K562 (cell line): ENCODE data around the gene ILK. TPM values are rescaled to one million over a fixed set of nuclear protein-coding genes. Genes with fewer than 3 reads are reported as not detected.

ENCODE experiments used
- ATAC-seq: fragments of 200-7000 bp; cut with Tn5 transposase; 3 replicates; pipeline ENCODE4 v1.9.1; 2020; ENCODE audit warnings: moderate library complexity
- BruUV-seq: library from RNA; stranded (reverse); fragments of 400-500 nt; replicated peaks from 2 replicates; lab custom pipeline; 2021; lab: Mats Ljungman, UMichigan
- CTCF ChIA-PET: fragments of 300-600 bp; formaldehyde crosslinking; extraction: SDS; loops from one replicate; lab custom pipeline; 2021; ENCODE audit warnings: low intra/inter-chr PET ratio; lab: Yijun Ruan, JAX
- POLR2A ChIA-PET: fragments of 300-600, 350-650 bp; sonication (Branson Sonifier 250); formaldehyde crosslinking; extraction: SDS; loops from one replicate; lab custom pipeline; 2021; ENCODE audit warnings: antibody characterized with exemption, inconsistent platforms; lab: Yijun Ruan, JAX
- DNase-seq, 4 experiments: peaks; one replicate each; pipeline versions ENCODE4 v3.0.0 to v3.0.0-alpha.2; 2011 to 2018; ENCODE audit warnings: low spot score in 3 of 4, mixed read lengths in 3 of 4; ENCODE audit errors: extremely low read depth in 1 of 4
- FAIRE-seq: peaks from 2 replicates; lab custom pipeline; 2011; peaks lifted over from hg19 to GRCh38; lab: Jason Lieb, UNC
- H2AFZ ChIP-seq: 2 replicates; pipeline ENCODE4 v1.6.0; 2011; ENCODE audit warnings: low read depth, low read length, control low read depth, inconsistent platforms
- H3K27ac ChIP-seq: fragments of 200-600 bp; 3 replicates; pipeline ENCODE4 v1.8.0; 2011; ENCODE audit warnings: low read depth, mild to moderate bottlenecking, control low read depth, inconsistent platforms, low read length, moderate library complexity, mixed read lengths; ENCODE audit errors: extremely low read depth
- H3K27me3 ChIP-seq, 2 experiments: fragments of 300-600 bp in 1 of 2; 2 replicates in 1 of 2; 3 replicates in 1 of 2; pipeline versions ENCODE4 v1.6.0 to v1.8.0; 2011; ENCODE audit warnings: inconsistent platforms in 2 of 2, low read length in 2 of 2, mild to moderate bottlenecking in 1 of 2, mixed read lengths in 1 of 2, moderate library complexity in 1 of 2; ENCODE audit not compliant: control insufficient read depth in 2 of 2, insufficient read depth in 2 of 2
- H3K36me3 ChIP-seq: fragments of 300-600 bp; 3 replicates; pipeline ENCODE4 v1.8.0; 2011; ENCODE audit warnings: mild to moderate bottlenecking, low read length, inconsistent platforms; ENCODE audit not compliant: control insufficient read depth, insufficient read depth
- H3K4me1 ChIP-seq, 2 experiments: fragments of 200-600 bp in 1 of 2; replicated peaks in 1 of 2; 2 replicates in 1 of 2; 3 replicates in 1 of 2; pipeline versions ENCODE4 v1.5.1 to v1.8.0; 2011; ENCODE audit warnings: inconsistent platforms in 2 of 2, low read length in 2 of 2, mild to moderate bottlenecking in 1 of 2, mixed read lengths in 1 of 2, moderate library complexity in 1 of 2; ENCODE audit not compliant: control insufficient read depth in 2 of 2, insufficient read depth in 2 of 2
- H3K4me2 ChIP-seq: 2 replicates; pipeline ENCODE4 v1.6.1; 2011; ENCODE audit warnings: low read length, control low read depth, inconsistent platforms, mixed read lengths; ENCODE audit not compliant: insufficient read depth
- H3K4me3 ChIP-seq: fragments of 200-600 bp; sonication (generic), shearing (Covaris generic); 2 replicates; pipeline ENCODE4 v1.5.1; 2016; ENCODE audit warnings: control low read depth, inconsistent platforms
- H3K79me2 ChIP-seq: fragments of 200-600 bp; 3 replicates; pipeline ENCODE4 v1.8.0; 2011; ENCODE audit warnings: low read length, inconsistent platforms; ENCODE audit not compliant: control insufficient read depth, insufficient read depth
- H3K9ac ChIP-seq, 2 experiments: 2 replicates each; pipeline versions ENCODE4 v1.6.0 to v1.6.1; 2011; ENCODE audit warnings: low read depth in 2 of 2, low read length in 2 of 2, control low read depth in 1 of 2, inconsistent platforms in 1 of 2, mild to moderate bottlenecking in 1 of 2, mixed read lengths in 1 of 2; ENCODE audit not compliant: insufficient read depth in 1 of 2
- H3K9me1 ChIP-seq: one replicate; pipeline ENCODE4 v1.6.0; 2011; ENCODE audit warnings: inconsistent platforms, mild to moderate bottlenecking, low read length, moderate library complexity; ENCODE audit not compliant: control insufficient read depth, insufficient read depth
- H3K9me3 ChIP-seq: replicated peaks from 2 replicates; pipeline ENCODE4 v1.5.1; 2011; ENCODE audit warnings: low read depth, low read length, inconsistent platforms; ENCODE audit not compliant: control insufficient read depth, insufficient read depth
- H4K20me1 ChIP-seq: replicated peaks from 2 replicates; pipeline ENCODE4 v1.6.1; 2011; ENCODE audit warnings: low read length, inconsistent platforms, mixed read lengths; ENCODE audit not compliant: control insufficient read depth, insufficient read depth
- BMI1 ChIP-seq: fragments of 150-350 bp; IDR thresholded peaks from 2 replicates; pipeline ENCODE4 v1.6.1; 2014; ENCODE audit warnings: low read length
- ELF4 ChIP-seq: fragments of 450-650 bp; formaldehyde crosslinking; IDR thresholded peaks from 2 replicates; pipeline ENCODE4 v1.4.0; 2022; ENCODE audit warnings: missing genetic modification characterization
- GMEB1 ChIP-seq: fragments of 250-450 bp; sonication (Bioruptor Pico); IDR thresholded peaks from 2 replicates; pipeline ENCODE4 v1.4.0; 2020; ENCODE audit warnings: mild to moderate bottlenecking
- KLF6 ChIP-seq: fragments of 250-450 bp; sonication (Bioruptor Pico); IDR thresholded peaks from 2 replicates; pipeline ENCODE4 v1.4.0; 2020; ENCODE audit warnings: mild to moderate bottlenecking, moderate library complexity, borderline replicate concordance
- MIER1 ChIP-seq: fragments of 450-650 bp; IDR thresholded peaks from 2 replicates; pipeline ENCODE4 v1.6.1; 2016; ENCODE audit warnings: antibody characterized with exemption, mild to moderate bottlenecking, low read depth
- NCOA4 ChIP-seq: fragments of 450-650 bp; IDR thresholded peaks from 2 replicates; pipeline ENCODE4 v1.6.1; 2018; ENCODE audit warnings: mild to moderate bottlenecking; ENCODE audit not compliant: partially characterized antibody
- RNF2 ChIP-seq: sonication (generic); IDR thresholded peaks from 2 replicates; pipeline ENCODE4 v1.6.1; 2016
- SMARCE1 ChIP-seq: fragments of 450-650 bp; IDR thresholded peaks from 2 replicates; pipeline ENCODE4 v1.7.1; 2016; ENCODE audit warnings: mild to moderate bottlenecking
- SRSF9 ChIP-seq: fragments of 200-400 bp; formaldehyde crosslinking; IDR thresholded peaks from 2 replicates; pipeline ENCODE4 v1.6.1; 2017; ENCODE audit warnings: low read depth, low read length, borderline replicate concordance
- ZNF512 ChIP-seq: IDR thresholded peaks from 2 replicates; pipeline ENCODE4 v1.6.1; 2016; ENCODE audit warnings: missing genetic modification characterization, missing compliant biosample characterization
- ZNF592 ChIP-seq: fragments of 450-650 bp; IDR thresholded peaks from 2 replicates; pipeline ENCODE4 v1.6.1; 2017; ENCODE audit warnings: antibody characterized with exemption, mild to moderate bottlenecking
- WGBS: fragments of 100-300 bp; shearing (Covaris generic); methylation state at CpG from one replicate; pipeline ENCODE4 v1.1.6; 2016; ENCODE audit warnings: low coverage, mixed read lengths; ENCODE audit not compliant: insufficient coverage; ENCODE audit errors: missing lambda C conversion rate; 5-methylcytosine and 5-hydroxymethylcytosine counted together
- in situ Hi-C: fragments of 300-500 bp; cut with MboI; formaldehyde crosslinking; loops from 4 replicates; pipeline ENCODE4 v1.15.0; 2018; ENCODE audit warnings: inconsistent platforms, mixed read lengths
- intact Hi-C: fragments of 100-400 bp; cut with micrococcal nuclease; formaldehyde crosslinking; loops from 2 replicates; pipeline ENCODE4 v1.14.2; 2022
- polyA plus RNA-seq, 8 experiments: library from polyadenylated mRNA; depleted of rRNA in 4 of 8; stranded (reverse) in 5 of 8; unstranded in 3 of 8; fragments of >200 nt; fragmentation: Nextera tagmentation in 2 of 8; fragmentation: Illumina TruSeq in 1 of 8; extraction: Ambion mirVana in 2 of 8; extraction: Trizol in 1 of 8; gene quantifications; 2 replicates each; pipeline versions ENCODE4 v1.2.1 to v1.2.3, GENCODE V29; 2011 to 2014; ENCODE audit warnings: inconsistent platforms in 1 of 8, missing spikeins in 1 of 8
- total RNA-seq, 7 experiments: library from RNA; depleted of rRNA in 6 of 7; stranded (reverse); fragments of >200 nt in 6 of 7; fragmentation: Illumina TruSeq in 2 of 7; extraction: Trizol in 2 of 7; gene quantifications; 2 replicates each; pipeline versions ENCODE4 v1.2.1 to v1.2.3, GENCODE V29; 2011 to 2021; ENCODE audit warnings: low replicate concordance in 1 of 7
- TF ChIP-seq, protein P1 (sequence below): fragments of 250-450 bp; sonication (Bioruptor Pico); IDR thresholded peaks from 2 replicates; pipeline ENCODE4 v1.8.0; 2021; ENCODE audit warnings: moderate library complexity, mild to moderate bottlenecking, inconsistent platforms
- TF ChIP-seq, protein P2 (sequence below): fragments of 450-650 bp; formaldehyde crosslinking; IDR thresholded peaks from 2 replicates; pipeline ENCODE4 v1.4.0; 2022; ENCODE audit warnings: missing genetic modification characterization

The ILK gene
- total and polyA plus RNA-seq, 9 of the 15 experiments (the other 6 are each of a cell fraction or from before 2014, with no cell fraction given), result 43.3 to 95.9 (median 58.9) TPM

- CTCF ChIA-PET, result no interaction called here
- FAIRE-seq (no peak), DNase-seq (no peak), ATAC-seq (no peak)
- POLR2A ChIA-PET, result interaction anchor here (0.6 to 3.5 kb wide), 6 partner anchors 8 to 54 kb away, joined by 3 to 17 read pairs (median 6); partner anchors contain the start of gene TPP1
- Histone ChIP-seq H3K79me2 (peaks cover 30% of the 10 kb centered on the region), H3K27ac (no peak overlapping the region), H3K36me3 (peaks cover 77% of the 10 kb centered on the region), H3K4me2 (no peak overlapping the region), H3K27me3 (no peaks in the 10 kb centered on the region), H3K4me3 (no peak overlapping the region), H3K9ac (no peak overlapping the region), H3K9me1 (peaks cover 4% of the 10 kb centered on the region), H3K9me3 (no peaks in the 10 kb centered on the region), H3K4me1 (peaks cover 7 to 10% of the 10 kb centered on the region in 2 experiments; a peak in 4 of 5 replicates), H2AFZ (no peak overlapping the region), H4K20me1 (no peaks in the 10 kb centered on the region)
- no TSS peak for BruUV-seq
- in situ Hi-C loops, result no loop called here
- intact Hi-C loops, result no loop called here
- 87% methylated on average over 5 of the region's 5 CpGs for WGBS
- TF ChIP-seq ELF4 (CRISPR knock-in tag) (no peak), BMI1 (no peak), SRSF9 (no peak), SMARCE1 (no peak), KLF6 (no peak), NCOA4 (no peak), MIER1 (no peak), GMEB1 (CRISPR knock-in tag) (no peak), ZNF592 (no peak), RNF2 (no peak), ZNF512 (tag) (no peak)
- TF ChIP-seq, protein P1, sequence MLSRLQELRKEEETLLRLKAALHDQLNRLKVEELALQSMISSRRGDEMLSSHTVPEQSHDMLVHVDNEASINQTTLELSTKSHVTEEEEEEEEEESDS, result no peak
- TF ChIP-seq, protein P2, sequence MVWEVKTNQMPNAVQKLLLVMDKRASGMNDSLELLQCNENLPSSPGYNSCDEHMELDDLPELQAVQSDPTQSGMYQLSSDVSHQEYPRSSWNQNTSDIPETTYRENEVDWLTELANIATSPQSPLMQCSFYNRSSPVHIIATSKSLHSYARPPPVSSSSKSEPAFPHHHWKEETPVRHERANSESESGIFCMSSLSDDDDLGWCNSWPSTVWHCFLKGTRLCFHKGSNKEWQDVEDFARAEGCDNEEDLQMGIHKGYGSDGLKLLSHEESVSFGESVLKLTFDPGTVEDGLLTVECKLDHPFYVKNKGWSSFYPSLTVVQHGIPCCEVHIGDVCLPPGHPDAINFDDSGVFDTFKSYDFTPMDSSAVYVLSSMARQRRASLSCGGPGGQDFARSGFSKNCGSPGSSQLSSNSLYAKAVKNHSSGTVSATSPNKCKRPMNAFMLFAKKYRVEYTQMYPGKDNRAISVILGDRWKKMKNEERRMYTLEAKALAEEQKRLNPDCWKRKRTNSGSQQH (CRISPR knock-in tag), result no peak
These were observed 7.2 kb upstream of the ILK start for GRCh38 chr11:6596239-6596877.
